Measurements from ENCODE around the gene AP4B1. TPM values are rescaled to one million over a fixed set of nuclear protein-coding genes. Genes with fewer than 3 reads are reported as not detected.

Gene AP4B1
- total RNA-seq: 26.8 TPM

DNA sequence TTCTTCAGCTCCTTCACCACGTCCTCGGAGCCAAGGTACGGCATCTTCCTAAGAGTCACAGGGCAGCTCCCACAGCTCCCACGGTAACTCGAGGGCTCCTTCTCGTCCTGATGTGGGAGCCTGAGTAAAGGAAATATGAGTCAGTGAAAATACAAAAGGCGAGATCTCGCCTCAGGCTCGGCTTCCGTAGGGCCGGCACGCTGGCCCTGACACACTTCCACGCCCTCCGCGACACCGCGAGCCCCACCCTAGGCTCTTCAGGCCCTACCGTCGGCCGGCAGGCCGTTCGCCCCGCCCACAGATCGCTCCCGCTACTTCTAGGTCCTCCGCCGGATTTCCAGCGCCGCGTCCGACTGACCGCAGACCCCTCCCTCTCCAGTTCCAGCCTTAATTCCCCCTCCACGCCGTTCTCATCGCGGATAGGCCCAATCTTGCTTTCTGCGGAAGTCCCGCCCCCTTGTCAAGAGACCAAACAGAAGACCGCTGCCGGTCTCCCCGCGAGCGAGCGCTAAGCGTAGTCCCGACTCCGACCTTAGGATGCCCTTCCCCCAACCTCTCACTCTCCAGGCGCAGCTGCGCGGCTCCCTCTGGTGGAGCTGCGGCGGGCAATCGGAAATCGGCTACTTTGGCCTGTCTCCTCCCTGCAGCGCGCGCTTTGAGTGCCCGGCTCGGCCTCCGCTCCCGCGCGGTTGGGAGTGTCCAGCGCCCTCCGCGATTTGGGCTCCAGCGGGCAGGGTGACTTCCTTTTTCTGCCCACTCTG lies at the start of gene AP4B1, which contains the start of gene DCLRE1B:
Gene AP4B1, minus strand, starts transcription at position 126 of the 761 bp plus-strand sequence. Its CDS starts 82 bp downstream, at position 44.
Gene DCLRE1B, plus strand, starts transcription at position 653 of the 761 bp plus-strand sequence. CDS start 261 bp downstream, outside the sequence.

DNA sequence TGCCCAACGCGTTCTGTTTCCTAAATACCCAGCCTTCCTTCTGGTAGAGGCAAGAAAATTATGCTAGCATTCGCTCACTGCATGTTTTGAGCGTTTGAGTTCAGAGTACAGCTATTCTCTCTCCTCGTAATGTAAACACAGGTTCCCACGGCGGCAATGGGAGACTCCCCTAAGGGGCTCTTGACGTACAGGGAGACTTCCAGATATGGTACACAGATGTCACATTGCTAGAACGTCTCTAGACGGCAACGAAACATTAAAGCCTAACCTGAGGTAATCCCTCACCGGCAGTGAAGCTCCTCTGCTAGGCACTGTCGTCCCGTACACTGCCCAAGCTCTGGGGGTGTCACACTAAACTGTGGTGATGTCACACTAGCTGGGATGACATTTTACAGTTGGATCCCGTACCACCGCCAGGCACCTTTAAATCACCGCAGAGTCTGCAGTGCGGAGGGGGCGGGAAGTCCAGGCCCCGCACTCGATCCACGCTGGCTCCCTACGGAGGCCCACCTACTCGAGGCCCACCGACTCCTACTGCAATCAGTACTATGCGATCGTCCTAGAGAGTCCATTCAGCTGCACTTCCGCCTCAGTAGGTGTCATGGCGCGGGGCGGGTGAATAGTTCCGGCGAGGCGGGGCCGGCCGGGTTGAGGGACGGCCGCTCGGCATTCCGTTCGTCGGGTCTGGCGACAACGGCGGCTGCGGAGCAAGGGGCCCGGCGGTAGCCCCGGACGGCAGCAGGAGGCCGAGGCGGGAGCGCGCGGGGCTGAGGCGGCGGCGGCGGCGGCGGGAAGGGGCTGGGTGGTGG lies 24.5 kb upstream of the AP4B1 start, which contains the start of gene HIPK1:
Gene HIPK1, plus strand, starts transcription at position 384 of the 809 bp plus-strand sequence.

DNA sequence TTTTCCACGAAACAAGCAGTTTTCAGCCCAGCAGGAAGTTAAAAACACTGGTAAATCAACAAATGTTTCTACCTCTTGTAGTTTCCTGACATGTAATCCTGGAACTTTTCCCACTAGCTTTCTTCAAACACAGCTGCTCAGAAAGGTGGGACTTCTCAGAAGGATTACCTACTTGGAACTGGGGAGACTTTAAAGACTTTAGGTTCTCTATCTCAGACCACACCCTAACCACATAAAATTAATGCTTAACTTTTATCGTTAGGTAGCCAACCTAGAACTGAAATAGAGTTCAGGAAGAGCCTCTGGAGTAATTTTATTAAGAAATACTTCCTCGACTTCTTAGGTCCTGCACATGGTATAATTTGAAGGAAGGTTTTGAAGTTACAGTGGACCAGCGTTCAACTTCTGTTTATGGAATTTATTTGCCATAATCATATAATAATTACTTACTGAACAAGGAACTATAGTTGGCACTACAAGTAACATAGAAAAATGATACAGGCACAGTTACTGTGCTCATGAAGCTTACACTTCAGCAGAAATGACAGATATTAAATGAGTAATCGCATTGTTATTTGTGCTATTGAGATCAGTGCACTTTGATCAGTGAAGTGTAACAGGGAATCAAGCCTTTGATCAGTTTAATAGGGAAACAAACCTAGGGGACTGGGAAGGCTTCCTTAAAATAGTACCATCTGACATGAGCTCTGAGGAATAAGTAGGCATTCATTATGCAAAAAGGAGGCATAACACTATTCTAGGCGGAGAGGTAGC lies 17.0 kb downstream of the AP4B1 start, which contains the start of gene BCL2L15:
Gene BCL2L15, minus strand, starts transcription at position 180 of the 774 bp plus-strand sequence. CDS start 206 bp downstream, outside the sequence.

DNA sequence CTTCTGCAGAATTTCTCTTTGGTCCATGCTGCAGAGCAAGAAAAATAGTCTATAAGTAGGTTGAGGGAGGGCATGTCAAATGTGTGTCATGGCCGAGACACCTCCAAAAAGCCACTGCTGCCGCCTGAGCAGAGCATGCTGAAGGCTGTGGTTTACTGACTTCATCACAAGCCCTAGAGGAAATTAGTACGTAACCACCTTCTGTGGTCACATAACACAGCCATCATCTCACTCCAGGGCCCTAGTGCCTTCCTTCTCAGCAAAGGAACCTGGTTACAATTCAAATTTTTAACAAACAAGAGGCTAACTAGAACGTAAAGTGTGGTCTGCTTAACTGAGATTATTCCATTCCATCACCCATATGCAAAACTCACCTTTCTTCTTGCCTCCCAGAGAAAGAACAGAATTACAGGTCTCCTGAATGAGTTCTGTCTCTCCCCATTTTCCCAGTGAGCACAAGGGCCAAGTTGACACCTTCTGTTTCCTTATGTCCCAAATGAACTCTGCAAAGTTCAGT lies 32.9 kb downstream of the AP4B1 start, which contains the start of gene PTPN22:
Gene PTPN22, minus strand, starts transcription at position 116 of the 517 bp plus-strand sequence.

Other genes starting within 250 kb of the AP4B1 start
- gene PHTF1, start 145.3 kb downstream of the AP4B1 start, total RNA-seq: 33.2 TPM
- gene RSBN1, start 92.3 kb downstream of the AP4B1 start, total RNA-seq: 57.2 TPM
- 0.92 TPM for gene PTPN22, start 33.1 kb downstream of the AP4B1 start, total RNA-seq
- 0.69 TPM for gene BCL2L15, start 17.2 kb downstream of the AP4B1 start, total RNA-seq
- 7.2 TPM for gene DCLRE1B, start 527 bp upstream of the AP4B1 start, total RNA-seq
- gene HIPK1, start 24.5 kb upstream of the AP4B1 start, total RNA-seq: 56.1 TPM
- 19.8 TPM for gene OLFML3, start 74.7 kb upstream of the AP4B1 start, total RNA-seq
- gene SYT6, start 249.1 kb upstream of the AP4B1 start, total RNA-seq: 19.1 TPM

Measured in diencephalon (tissue), 1 donor.